A673 (cell line): ENCODE measurements around the gene MVK.

Experiments used
- CTCF ChIP-seq: fragments of 300-800, 200-600 bp; sonication (generic); conservative IDR thresholded peaks from 2 replicates; pipeline ENCODE4 v1.5.1; 2017; ENCODE audit warnings: low read depth, mild to moderate bottlenecking, antibody characterized with exemption, low read length, moderate library complexity, mixed read lengths
- EZH2 ChIP-seq: fragments of 200-600 bp; sonication (generic); IDR thresholded peaks from 2 replicates; pipeline ENCODE4 v1.6.1; 2017; ENCODE audit warnings: borderline replicate concordance, low read depth, mild to moderate bottlenecking, mixed read lengths, antibody characterized with exemption, low read length; ENCODE audit not compliant: poor library complexity, severe bottlenecking

DNA sequence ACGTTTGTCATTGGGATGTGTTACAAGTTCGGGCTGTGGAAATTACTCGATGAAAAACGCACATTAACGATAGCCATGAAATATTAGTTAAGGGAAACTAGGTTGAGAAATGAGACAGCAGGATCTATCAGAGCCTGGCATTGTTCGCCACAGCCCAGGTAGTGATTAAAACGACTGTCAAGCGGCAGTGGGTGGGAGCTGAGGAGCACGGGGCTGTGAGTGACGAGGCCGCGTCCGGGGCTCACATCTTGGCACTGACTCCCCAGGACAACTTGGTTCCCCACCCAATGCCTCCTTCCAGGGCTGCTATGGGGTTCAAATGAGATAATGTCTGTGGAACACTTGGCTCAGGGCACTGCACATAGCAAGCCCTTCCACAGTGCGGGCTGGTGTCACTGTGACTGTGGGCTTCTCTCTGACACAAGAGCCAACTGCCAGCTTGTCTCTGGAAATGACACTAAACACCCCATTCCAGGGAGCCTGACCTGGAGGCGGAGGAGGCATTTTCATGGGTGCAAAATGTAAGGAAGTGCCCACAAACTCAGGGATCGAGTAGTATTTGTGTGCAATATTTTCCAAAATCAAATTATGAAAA, 19.6 kb upstream of the MVK start:
- TF ChIP-seq EZH2 (no peak), CTCF (no peak)
